H9 (cell line): ENCODE results near the gene MLPH. TPM values are rescaled to one million over a fixed set of nuclear protein-coding genes. Genes with fewer than 3 reads are reported as not detected.
A peak's percentile ranks its signal among the peaks of the same experiment; 100 is the strongest.

ENCODE experiments used
- DNase-seq: peaks from one replicate; pipeline ENCODE4 v3.0.0-alpha.2; 2017
- H2AFZ ChIP-seq: one replicate; pipeline ENCODE4 v1.6.1; 2013; ENCODE audit warnings: mild to moderate bottlenecking, low read length, control low read depth, moderate library complexity
- H2AK5ac ChIP-seq: 2 replicates; pipeline ENCODE4 v1.6.1; 2013; ENCODE audit warnings: low read length, control low read depth, mixed read lengths; ENCODE audit not compliant: insufficient read length
- H2BK120ac ChIP-seq: one replicate; pipeline ENCODE4 v1.6.1; 2013; ENCODE audit warnings: low read depth, mild to moderate bottlenecking, low read length, control low read depth, inconsistent platforms; ENCODE audit not compliant: poor library complexity, severe bottlenecking
- H2BK12ac ChIP-seq: 2 replicates; pipeline ENCODE4 v1.6.1; 2013; ENCODE audit warnings: low read length, control low read depth, mixed read lengths, low read depth; ENCODE audit not compliant: insufficient read length
- H2BK15ac ChIP-seq: 2 replicates; pipeline ENCODE4 v1.6.1; 2013; ENCODE audit warnings: low read depth, low read length, control low read depth
- H2BK20ac ChIP-seq: one replicate; pipeline ENCODE4 v1.6.1; 2013; ENCODE audit warnings: low read depth, mild to moderate bottlenecking, low read length, control low read depth, inconsistent platforms; ENCODE audit not compliant: poor library complexity, severe bottlenecking
- H2BK5ac ChIP-seq: 2 replicates; pipeline ENCODE4 v1.6.1; 2013; ENCODE audit warnings: low read length, control low read depth, mixed read lengths; ENCODE audit not compliant: insufficient read length
- H3K14ac ChIP-seq: 2 replicates; pipeline ENCODE4 v1.6.1; 2013; ENCODE audit warnings: low read length, control low read depth; ENCODE audit not compliant: insufficient read depth
- H3K18ac ChIP-seq: 2 replicates; pipeline ENCODE4 v1.6.1; 2013; ENCODE audit warnings: low read depth, mild to moderate bottlenecking, mixed read lengths, low read length, control low read depth; ENCODE audit not compliant: insufficient read length
- H3K23ac ChIP-seq: 2 replicates; pipeline ENCODE4 v1.6.1; 2013; ENCODE audit warnings: low read length, control low read depth, mixed read lengths, low read depth; ENCODE audit not compliant: insufficient read length
- H3K23me2 ChIP-seq: 2 replicates; pipeline ENCODE4 v1.6.1; 2013; ENCODE audit warnings: low read depth, mild to moderate bottlenecking, mixed read lengths, low read length, control low read depth; ENCODE audit not compliant: insufficient read length, poor library complexity, severe bottlenecking
- H3K27ac ChIP-seq: 2 replicates; pipeline ENCODE4 v1.5.1; 2013; ENCODE audit warnings: low read length, control low read depth, mixed read lengths, low read depth; ENCODE audit not compliant: insufficient read length
- H3K27me3 ChIP-seq: 2 replicates; pipeline ENCODE4 v1.6.1; 2013; ENCODE audit warnings: low read length, control low read depth, inconsistent platforms; ENCODE audit not compliant: insufficient read depth
- H3K4ac ChIP-seq: 2 replicates; pipeline ENCODE4 v1.6.1; 2013; ENCODE audit warnings: low read depth, mild to moderate bottlenecking, control low read depth, inconsistent platforms, low read length, moderate library complexity
- H3K4me1 ChIP-seq: 2 replicates; pipeline ENCODE4 v1.6.1; 2013; ENCODE audit warnings: low read length, control low read depth, inconsistent platforms; ENCODE audit not compliant: insufficient read depth
- H3K4me2 ChIP-seq: 2 replicates; pipeline ENCODE4 v1.6.1; 2013; ENCODE audit warnings: low read length, control low read depth, mixed read lengths; ENCODE audit not compliant: insufficient read length, insufficient read depth
- H3K56ac ChIP-seq: 2 replicates; pipeline ENCODE4 v1.6.1; 2013; ENCODE audit warnings: low read depth, mild to moderate bottlenecking, mixed read lengths, low read length, control low read depth; ENCODE audit not compliant: insufficient read length
- H3K79me1 ChIP-seq: 2 replicates; pipeline ENCODE4 v1.6.1; 2013; ENCODE audit warnings: low read depth, mild to moderate bottlenecking, moderate library complexity, low read length, control low read depth, inconsistent platforms; ENCODE audit not compliant: insufficient read depth, poor library complexity, severe bottlenecking
- H3K79me2 ChIP-seq: 2 replicates; pipeline ENCODE4 v1.6.1; 2013; ENCODE audit warnings: low read length, control low read depth, inconsistent platforms; ENCODE audit not compliant: insufficient read depth
- H3K9ac ChIP-seq: 2 replicates; pipeline ENCODE4 v1.6.1; 2013; ENCODE audit warnings: low read length, control low read depth, mixed read lengths; ENCODE audit not compliant: insufficient read length; ENCODE audit errors: extremely low read depth
- H3K9me3 ChIP-seq: one replicate; pipeline ENCODE4 v1.6.1; 2013; ENCODE audit warnings: low read depth, low read length, inconsistent platforms; ENCODE audit not compliant: control insufficient read depth
- H3T11ph ChIP-seq: one replicate; pipeline ENCODE4 v1.6.1; 2013; ENCODE audit warnings: mild to moderate bottlenecking, low read length, control low read depth, inconsistent platforms
- H4K20me1 ChIP-seq: one replicate; pipeline ENCODE4 v1.6.1; 2013; ENCODE audit not compliant: control insufficient read depth, insufficient read length, insufficient read depth
- H4K5ac ChIP-seq: 2 replicates; pipeline ENCODE4 v1.6.1; 2013; ENCODE audit warnings: low read depth, mild to moderate bottlenecking, mixed read lengths, low read length, control low read depth; ENCODE audit not compliant: insufficient read length
- H4K8ac ChIP-seq: replicated peaks from 2 replicates; pipeline ENCODE4 v1.6.1; 2013; ENCODE audit warnings: low read length, control low read depth, mixed read lengths, low read depth; ENCODE audit not compliant: insufficient read length
- H4K91ac ChIP-seq: 2 replicates; pipeline ENCODE4 v1.6.1; 2013; ENCODE audit warnings: low read depth, mild to moderate bottlenecking, moderate library complexity, mixed read lengths, low read length, control low read depth; ENCODE audit not compliant: insufficient read length
- H3K27ac Mint-ChIP-seq, 3 experiments: 2 replicates in 2 of 3; 3 replicates in 1 of 3; pipeline ENCODE4 v1.8.0; 2020 to 2021; ENCODE audit warnings: mixed read lengths in 3 of 3, mild to moderate bottlenecking in 1 of 3, moderate library complexity in 1 of 3
- H3K27me3 Mint-ChIP-seq: 2 replicates; pipeline ENCODE4 v1.8.0; 2021; ENCODE audit warnings: low read depth, mild to moderate bottlenecking, moderate library complexity, mixed read lengths
- H3K36me3 Mint-ChIP-seq, 3 experiments: 2 replicates in 2 of 3; 3 replicates in 1 of 3; pipeline ENCODE4 v1.8.0; 2020 to 2021; ENCODE audit warnings: low read depth in 3 of 3, mixed read lengths in 3 of 3; ENCODE audit not compliant: insufficient read depth in 1 of 3
- H3K4me1 Mint-ChIP-seq, 2 experiments: 2 replicates each; pipeline ENCODE4 v1.8.0; 2020; ENCODE audit warnings: mixed read lengths in 2 of 2
- H3K4me3 Mint-ChIP-seq, 2 experiments: 2 replicates in 1 of 2; 3 replicates in 1 of 2; pipeline ENCODE4 v1.8.0; 2020 to 2021; ENCODE audit warnings: mild to moderate bottlenecking in 2 of 2, mixed read lengths in 2 of 2, moderate library complexity in 1 of 2
- H3K9me3 Mint-ChIP-seq, 2 experiments: 2 replicates in 1 of 2; 3 replicates in 1 of 2; pipeline ENCODE4 v1.8.0; 2020; ENCODE audit warnings: mild to moderate bottlenecking in 2 of 2, mixed read lengths in 2 of 2, moderate library complexity in 1 of 2
- CTCF ChIP-seq: fragments of 200-600 bp; sonication (generic); conservative IDR thresholded peaks from 3 replicates; pipeline ENCODE4 v1.8.0; 2021; ENCODE audit warnings: antibody characterized with exemption, mild to moderate bottlenecking
- WGBS: extraction: QIAGEN DNeasy Blood & Tissue Kit; methylation state at CpG from one replicate; pipeline ENCODE4 v1.1.7; 2013; ENCODE audit warnings: missing lambda C conversion rate, low lambda C conversion rate, mixed read lengths; ENCODE audit not compliant: insufficient read length; ENCODE audit errors: extremely low coverage; 5-methylcytosine and 5-hydroxymethylcytosine counted together
- total RNA-seq: library from RNA; stranded (reverse); gene quantifications from 2 replicates; pipeline ENCODE4 v1.2.1, GENCODE V29; 2021

MLPH gene
- total RNA-seq, 1 experiment from 2014 or later: 3.4 TPM

- H3K9ac ChIP-seq: no peak overlapping the region
- H2BK12ac ChIP-seq: no peak overlapping the region
- no peaks in the 10 kb centered on the region for H3K4me1 ChIP-seq
- no peak overlapping the region for H3K4me3 Mint-ChIP-seq
- H3T11ph ChIP-seq: no peak overlapping the region
- no peak overlapping the region for H4K8ac ChIP-seq
- H3K79me2 ChIP-seq: no peaks in the 10 kb centered on the region
- H3K27me3 ChIP-seq: no peaks in the 10 kb centered on the region
- H2BK120ac ChIP-seq: no peak overlapping the region
- H3K27ac Mint-ChIP-seq: no peak overlapping the region
- H3K79me1 ChIP-seq: no peaks in the 10 kb centered on the region
- no peak overlapping the region for H2BK15ac ChIP-seq
- no peak overlapping the region for H2BK5ac ChIP-seq
- H3K23me2 ChIP-seq: no peaks in the 10 kb centered on the region
- H4K91ac ChIP-seq: no peak overlapping the region
- no peaks in the 10 kb centered on the region for H3K36me3 Mint-ChIP-seq
- H3K18ac ChIP-seq: no peak overlapping the region
- H3K14ac ChIP-seq: no peak overlapping the region
- no peak overlapping the region for H4K5ac ChIP-seq
- WGBS: no CpG with 5 or more reads among the region's 14 CpGs
- H3K9me3 ChIP-seq: no peaks in the 10 kb centered on the region
- H3K4ac ChIP-seq: no peak overlapping the region
- H3K23ac ChIP-seq: no peak overlapping the region
- H3K4me2 ChIP-seq: no peak overlapping the region
- H4K20me1 ChIP-seq: no peaks in the 10 kb centered on the region
- H2AFZ ChIP-seq: no peak overlapping the region
- peak; percentile 68 for DNase-seq
- H3K9me3 Mint-ChIP-seq: no peaks in the 10 kb centered on the region
- no peak for TF ChIP-seq CTCF
- no peak overlapping the region for H2AK5ac ChIP-seq
- peaks cover 7% of the 10 kb centered on the region for H3K27me3 Mint-ChIP-seq
- H2BK20ac ChIP-seq: no peak overlapping the region
- no peak overlapping the region for H3K27ac ChIP-seq
- no peak overlapping the region for H3K56ac ChIP-seq
- H3K4me1 Mint-ChIP-seq: peaks cover 0 to 3% of the 10 kb centered on the region in 2 experiments; a peak in 1 of 4 replicates
These were observed 76.8 kb downstream of the MLPH start for GRCh38 chr2:237563816-237564215.
